ENCODE measurements around the gene MLXIP. TPM values are rescaled to one million over a fixed set of nuclear protein-coding genes. Genes with fewer than 3 reads are reported as not detected.

Gene MLXIP
- total and polyA plus RNA-seq, 2 experiments from 2014 or later = 8.2 to 11.0 TPM

- H3K27ac ChIP-seq = no peak overlapping the region
- peak in 1 of 2 donors; percentile 47 for DNase-seq (ENCODE audit: low read depth in 1 of 2, low spot score in 1 of 2)
- no peaks in the 10 kb centered on the region for H3K27me3 ChIP-seq
- no peaks in the 10 kb centered on the region for H3K36me3 ChIP-seq
- no peaks in the 10 kb centered on the region for H3K9me3 ChIP-seq (ENCODE audit: low read depth)
- TF ChIP-seq, protein P1, sequence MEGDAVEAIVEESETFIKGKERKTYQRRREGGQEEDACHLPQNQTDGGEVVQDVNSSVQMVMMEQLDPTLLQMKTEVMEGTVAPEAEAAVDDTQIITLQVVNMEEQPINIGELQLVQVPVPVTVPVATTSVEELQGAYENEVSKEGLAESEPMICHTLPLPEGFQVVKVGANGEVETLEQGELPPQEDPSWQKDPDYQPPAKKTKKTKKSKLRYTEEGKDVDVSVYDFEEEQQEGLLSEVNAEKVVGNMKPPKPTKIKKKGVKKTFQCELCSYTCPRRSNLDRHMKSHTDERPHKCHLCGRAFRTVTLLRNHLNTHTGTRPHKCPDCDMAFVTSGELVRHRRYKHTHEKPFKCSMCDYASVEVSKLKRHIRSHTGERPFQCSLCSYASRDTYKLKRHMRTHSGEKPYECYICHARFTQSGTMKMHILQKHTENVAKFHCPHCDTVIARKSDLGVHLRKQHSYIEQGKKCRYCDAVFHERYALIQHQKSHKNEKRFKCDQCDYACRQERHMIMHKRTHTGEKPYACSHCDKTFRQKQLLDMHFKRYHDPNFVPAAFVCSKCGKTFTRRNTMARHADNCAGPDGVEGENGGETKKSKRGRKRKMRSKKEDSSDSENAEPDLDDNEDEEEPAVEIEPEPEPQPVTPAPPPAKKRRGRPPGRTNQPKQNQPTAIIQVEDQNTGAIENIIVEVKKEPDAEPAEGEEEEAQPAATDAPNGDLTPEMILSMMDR (IDR thresholded peaks at IDR 0.05; ENCODE audit: low read depth, low read length) = no peak
- H3K4me3 ChIP-seq = no peak overlapping the region
- peaks cover 31% of the 10 kb centered on the region for H3K4me1 ChIP-seq (ENCODE audit: low read depth)
Measured at GRCh38 chr12:122067966-122068365, 10.6 kb upstream of the MLXIP start.

GRCh38 chr12:122072031-122072970 is 6.3 kb upstream of the MLXIP start:
- Histone ChIP-seq H3K27ac (peak overlapping the region; percentile 24), H3K36me3 (no peaks in the 10 kb centered on the region)
- peak; percentile 45 to 93 for DNase-seq (ENCODE audit: low read depth in 1 of 2, low spot score in 1 of 2)

GRCh38 chr12:122073815-122074214 is 4.7 kb upstream of the MLXIP start:
- peaks cover 8% of the 10 kb centered on the region for H3K4me1 ChIP-seq (ENCODE audit: low read depth)
- H3K9me3 ChIP-seq (ENCODE audit: low read depth) = no peaks in the 10 kb centered on the region
- no peaks in the 10 kb centered on the region for H3K27me3 ChIP-seq
- no peaks in the 10 kb centered on the region for H3K36me3 ChIP-seq
- TF ChIP-seq, protein P1 (IDR thresholded peaks at IDR 0.05; ENCODE audit: low read depth, low read length) = no peak
- DNase-seq (ENCODE audit: low read depth in 1 of 2, low spot score in 1 of 2) = no peak
- H3K4me3 ChIP-seq = no peak overlapping the region
- H3K27ac ChIP-seq = no peak overlapping the region

More at GRCh38 chr12:122072031-122072970, 6.3 kb upstream of the MLXIP start:
- TF ChIP-seq, protein P1 (IDR thresholded peaks at IDR 0.05; ENCODE audit: low read depth, low read length) = no peak
- Histone ChIP-seq H3K27me3 (no peaks in the 10 kb centered on the region), H3K9me3 (ENCODE audit: low read depth) (no peaks in the 10 kb centered on the region), H3K4me3 (no peak overlapping the region), H3K4me1 (ENCODE audit: low read depth) (peaks cover 8% of the 10 kb centered on the region)

GRCh38 chr12:122076743-122077495 is 1.6 kb upstream of the MLXIP start:
- Histone ChIP-seq H3K27ac (no peak overlapping the region), H3K9me3 (ENCODE audit: low read depth) (no peaks in the 10 kb centered on the region), H3K4me3 (no peak overlapping the region), H3K27me3 (peaks cover 6% of the 10 kb centered on the region), H3K4me1 (ENCODE audit: low read depth) (peaks cover 16% of the 10 kb centered on the region), H3K36me3 (no peaks in the 10 kb centered on the region)
- DNase-seq (ENCODE audit: low read depth in 1 of 2, low spot score in 1 of 2) = no peak
- TF ChIP-seq, protein P1 (IDR thresholded peaks at IDR 0.05; ENCODE audit: low read depth, low read length) = no peak

DNA sequence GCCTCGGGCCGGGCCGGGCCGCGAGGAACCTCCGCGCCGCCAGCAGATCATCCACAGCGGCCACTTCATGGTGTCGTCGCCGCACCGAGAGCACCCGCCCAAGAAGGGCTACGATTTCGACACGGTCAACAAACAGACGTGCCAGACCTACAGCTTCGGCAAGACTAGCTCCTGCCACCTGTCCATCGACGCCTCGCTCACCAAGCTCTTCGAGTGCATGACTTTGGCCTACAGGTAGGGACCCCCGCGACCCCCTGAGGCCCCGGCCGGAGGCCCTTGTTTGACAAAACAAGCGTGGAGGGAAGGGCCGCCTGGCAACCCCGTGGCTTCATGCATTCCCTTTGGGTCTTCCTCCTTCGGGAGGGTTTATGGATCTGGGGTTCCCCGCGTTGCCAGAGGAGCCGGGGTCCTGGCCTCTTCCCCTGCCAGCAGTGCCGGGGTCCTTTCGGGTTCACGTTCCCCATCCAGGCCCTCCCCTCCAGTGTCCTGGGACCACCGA is 526 bp downstream of the MLXIP start:
- no peaks in the 10 kb centered on the region for H3K36me3 ChIP-seq
- H3K27ac ChIP-seq = no peak overlapping the region
- peak overlapping the region; percentile 42 for H3K4me3 ChIP-seq
- DNase-seq (ENCODE audit: low read depth in 1 of 2, low spot score in 1 of 2) = no peak
- H3K4me1 ChIP-seq (ENCODE audit: low read depth) = peaks cover 14% of the 10 kb centered on the region
- peaks cover 6% of the 10 kb centered on the region for H3K27me3 ChIP-seq
- no peaks in the 10 kb centered on the region for H3K9me3 ChIP-seq (ENCODE audit: low read depth)
- TF ChIP-seq, protein P1 (IDR thresholded peaks at IDR 0.05; ENCODE audit: low read depth, low read length) = no peak
